Activated CD4-positive, alpha-beta T cell treated with anti-CD3 and anti-CD28 coated beads, Interleukin-2, amount 50 U/mL, for 24 hours (primary cell): ENCODE data around the gene DDC.
"Not testable (repeated sequence)": the region's sequence is repeated elsewhere in the genome, so short reads cannot be mapped to it uniquely, and the experiment has no call there.

Source experiments
- DNase-seq, 2 donors: peaks; one replicate each; pipeline ENCODE4 v3.0.0-alpha.2; 2020; ENCODE audit warnings: low read depth in 1 of 2, low spot score in 1 of 2

Gene DDC

DNA sequence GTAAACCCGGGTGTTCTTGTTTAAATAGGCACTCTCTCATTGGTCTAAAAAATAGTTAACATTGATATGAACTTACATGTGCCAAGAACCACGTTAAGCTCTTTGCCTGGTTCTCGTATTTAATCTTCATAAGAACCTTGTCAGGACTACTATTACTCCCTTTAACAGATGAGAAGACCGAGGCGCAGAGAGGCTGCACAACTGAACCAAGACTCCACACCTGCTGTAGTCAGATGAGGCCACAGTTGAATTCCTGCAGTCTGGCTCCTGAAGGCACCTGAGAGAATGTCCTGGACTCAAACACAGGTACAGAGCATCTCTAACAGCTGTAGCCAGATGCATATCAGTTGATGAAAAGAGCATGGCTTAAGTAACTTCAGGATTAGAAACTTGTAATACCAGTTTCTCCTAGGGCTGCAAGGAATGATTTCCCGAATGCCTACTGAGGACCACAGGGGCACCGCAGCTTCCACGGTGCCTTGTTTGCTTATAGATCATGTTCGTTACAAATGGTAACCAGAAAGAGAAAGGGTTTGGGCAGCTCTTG lies 9.5 kb downstream of the DDC start:
- DNase-seq, result no peak

GRCh38 chr7:50554431-50555322 lies 10.5 kb downstream of the DDC start:
- DNase-seq, result no peak

- no peak for DNase-seq
Observed at GRCh38 chr7:50553973-50554372, 11.2 kb downstream of the DDC start.

DNA sequence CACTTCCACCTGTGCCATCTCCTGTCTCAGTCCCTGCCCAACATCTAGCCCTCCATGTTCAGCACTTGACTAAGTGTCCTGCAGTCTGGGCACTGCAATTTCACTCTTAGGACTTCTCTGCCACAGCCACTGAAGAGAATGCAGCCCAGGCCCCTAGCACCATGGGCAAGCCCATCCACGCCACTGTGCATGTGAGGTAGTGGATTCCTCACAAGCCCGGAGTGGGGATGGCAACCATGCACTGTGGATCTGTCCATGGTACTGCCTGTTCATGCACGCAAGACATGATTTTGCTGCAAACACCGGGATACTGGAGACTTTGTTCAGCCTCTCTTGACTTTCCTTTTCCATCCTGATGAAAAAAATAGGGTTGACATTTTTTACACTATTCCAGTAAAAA lies 12.3 kb downstream of the DDC start:
- no peak for DNase-seq

GRCh38 chr7:50552139-50552538 lies 13.1 kb downstream of the DDC start:
- DNase-seq, result no peak

DNA sequence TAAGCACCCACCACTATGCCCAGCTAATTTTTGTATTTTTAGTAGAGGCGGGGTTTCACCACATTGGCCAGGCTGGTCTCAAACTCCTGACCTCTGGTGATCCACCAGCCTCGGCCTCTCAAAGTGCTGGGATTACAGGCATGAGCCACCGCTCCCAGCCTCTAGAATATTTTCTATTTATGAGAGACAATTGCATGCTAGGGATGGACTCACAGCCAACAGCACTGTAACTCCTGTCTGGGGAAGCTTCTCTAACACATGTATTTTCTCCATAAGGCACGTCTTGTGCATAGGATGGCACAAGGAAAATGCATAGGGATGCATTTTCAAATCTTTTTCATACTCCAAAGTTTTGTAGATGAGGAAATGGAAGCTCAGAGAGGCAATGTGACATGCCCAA lies 19.6 kb downstream of the DDC start:
- not testable (repeated sequence) for DNase-seq

GRCh38 chr7:50544992-50545391 lies 20.2 kb downstream of the DDC start:
- DNase-seq, result no peak

DNA sequence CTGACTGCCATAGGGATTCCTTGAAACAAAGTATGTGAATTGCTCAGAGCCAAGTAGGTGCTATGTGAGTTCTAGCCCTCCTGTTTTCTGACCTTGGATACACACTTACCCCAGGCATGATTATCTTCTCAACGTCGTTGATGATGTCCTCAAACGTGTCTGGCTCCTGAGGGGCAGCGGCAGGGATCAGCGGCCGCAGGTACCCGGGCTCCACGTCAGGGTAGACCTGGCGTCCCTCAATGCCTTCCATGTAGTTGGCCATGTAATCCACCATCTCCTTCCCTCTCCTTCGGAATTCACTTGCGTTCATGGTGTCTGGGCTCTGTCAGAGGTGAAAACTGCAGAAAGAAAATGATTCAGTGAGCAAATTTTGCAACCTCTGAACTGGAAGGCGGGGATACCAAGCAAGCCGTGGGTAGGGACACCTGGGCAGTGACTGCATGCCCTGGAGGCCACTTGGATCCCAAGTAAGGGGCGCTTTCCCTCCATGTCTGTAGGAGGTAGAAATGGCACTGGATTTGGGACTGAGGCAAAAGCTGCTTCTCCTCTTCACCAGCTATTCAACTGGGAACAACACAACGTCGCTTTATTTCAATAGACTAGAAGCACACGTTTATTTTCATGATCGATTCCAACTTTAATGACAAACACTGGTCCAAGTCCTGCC lies 21.3 kb downstream of the DDC start:
- DNase-seq, result no peak

DNA sequence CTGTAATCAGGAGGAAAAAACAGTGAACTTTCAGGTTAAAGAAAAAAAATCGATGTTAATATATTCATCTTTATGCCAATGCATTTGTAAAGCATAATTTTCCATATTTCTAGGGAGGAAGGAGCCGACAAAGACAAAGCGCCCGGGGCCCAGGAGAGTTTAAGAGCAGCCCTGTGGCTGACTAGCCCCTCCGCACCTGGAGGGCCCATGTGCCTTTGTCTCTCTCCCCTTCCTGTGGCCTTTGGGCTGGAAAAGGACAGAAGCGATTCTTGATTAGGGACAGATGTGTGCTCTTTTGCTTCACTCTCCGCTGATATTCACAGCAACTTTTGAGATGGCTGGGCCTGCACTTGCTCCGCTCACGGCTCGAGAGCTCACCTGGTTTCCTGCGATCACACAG lies 23.1 kb downstream of the DDC start:
- no peak for DNase-seq

DNA sequence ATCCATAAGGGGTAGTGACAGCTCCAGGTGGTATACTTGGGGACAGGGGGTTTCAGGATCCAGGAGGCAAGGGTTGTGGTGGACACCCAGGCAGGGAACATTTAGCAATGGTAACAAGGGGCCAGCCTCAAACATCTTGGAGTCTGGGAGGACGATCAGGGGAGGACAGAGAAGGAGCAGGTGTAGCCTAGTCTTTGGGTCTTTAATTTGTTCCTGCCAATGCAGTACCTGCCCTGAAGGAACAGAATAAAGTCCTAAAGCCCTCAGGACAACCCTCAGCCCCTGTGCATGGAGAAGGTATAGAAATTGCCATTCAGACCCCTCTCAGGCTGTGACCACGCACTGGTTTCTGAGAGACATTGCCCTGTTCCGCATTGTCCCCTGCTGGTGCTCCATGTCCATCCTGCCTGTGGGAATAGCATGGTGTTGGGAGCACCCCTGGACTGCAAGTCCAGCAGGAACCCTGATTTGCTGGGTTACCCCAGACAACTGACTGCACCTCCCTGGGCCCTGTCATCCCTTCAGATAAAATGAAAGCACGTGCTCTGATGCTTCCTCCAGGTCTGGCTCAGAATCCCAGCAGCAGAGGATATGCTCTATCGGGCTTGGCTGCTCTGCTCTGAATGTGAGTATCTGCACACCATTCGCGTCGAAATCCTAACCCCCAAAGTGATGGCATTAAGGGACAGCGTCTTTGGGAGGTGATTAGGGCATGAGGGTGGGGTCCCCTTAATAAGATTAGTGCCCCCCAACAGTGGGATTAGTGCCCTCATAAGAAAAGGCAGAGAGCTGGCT lies 24.2 kb downstream of the DDC start:
- no peak for DNase-seq

- DNase-seq, result no peak
Observed at GRCh38 chr7:50539725-50540124, 25.5 kb downstream of the DDC start.

- no peak for DNase-seq
Observed at GRCh38 chr7:50538478-50538877, 26.7 kb downstream of the DDC start.

- no peak for DNase-seq
Observed at GRCh38 chr7:50537417-50537816, 27.8 kb downstream of the DDC start.

GRCh38 chr7:50535291-50535711 lies 29.9 kb downstream of the DDC start:
- not testable (repeated sequence) for DNase-seq

DNA sequence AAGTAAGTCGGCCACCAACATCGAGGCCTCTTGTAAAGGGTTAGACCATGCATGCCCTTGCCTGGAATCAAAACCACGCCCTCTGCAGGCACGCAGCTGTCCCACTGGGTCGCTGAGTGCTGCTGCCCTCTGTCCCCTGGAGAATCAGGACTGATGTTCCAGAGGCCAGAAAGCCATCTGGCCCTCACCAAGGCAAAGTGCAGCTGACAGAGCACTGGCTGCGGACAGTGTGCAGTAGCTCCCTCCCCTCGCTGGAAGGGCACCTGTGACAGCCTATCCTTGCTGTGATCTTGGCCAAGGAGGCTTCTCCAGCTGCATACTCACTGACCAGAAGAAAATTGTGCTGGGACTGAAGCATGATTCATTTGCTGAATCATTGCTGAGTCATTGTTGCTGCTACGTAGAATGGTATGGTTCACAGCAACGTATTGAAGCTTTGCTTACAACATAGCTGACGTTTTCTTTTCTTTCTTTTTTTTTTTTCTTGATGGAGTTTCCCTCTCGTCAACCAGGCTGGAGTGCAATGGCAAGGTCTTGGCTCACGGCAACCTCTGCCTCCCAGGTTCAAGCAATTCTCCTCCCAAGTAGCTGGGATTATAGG lies 30.4 kb downstream of the DDC start:
- no peak for DNase-seq

DNA sequence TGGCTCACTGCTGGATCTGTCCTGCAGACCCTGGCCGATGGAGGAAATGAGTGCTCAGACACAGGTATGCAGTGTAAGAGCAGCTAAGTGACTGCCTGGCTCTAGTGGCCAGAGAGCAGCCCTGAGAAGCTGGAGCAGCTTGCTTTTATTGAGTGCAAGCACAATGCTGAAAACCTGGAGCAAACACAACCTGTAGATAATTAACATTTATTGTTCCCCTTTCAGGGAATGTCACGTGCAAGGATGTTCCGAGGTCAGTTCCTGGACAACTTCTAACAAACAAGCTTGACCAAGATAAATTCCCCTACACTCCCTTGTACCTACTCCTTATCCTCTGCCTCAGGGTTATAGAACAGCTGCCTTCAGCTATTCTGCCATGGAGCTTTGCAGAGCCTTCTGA lies 31.3 kb downstream of the DDC start:
- no peak for DNase-seq

GRCh38 chr7:50531928-50532327 lies 33.3 kb downstream of the DDC start:
- no peak for DNase-seq

DNA sequence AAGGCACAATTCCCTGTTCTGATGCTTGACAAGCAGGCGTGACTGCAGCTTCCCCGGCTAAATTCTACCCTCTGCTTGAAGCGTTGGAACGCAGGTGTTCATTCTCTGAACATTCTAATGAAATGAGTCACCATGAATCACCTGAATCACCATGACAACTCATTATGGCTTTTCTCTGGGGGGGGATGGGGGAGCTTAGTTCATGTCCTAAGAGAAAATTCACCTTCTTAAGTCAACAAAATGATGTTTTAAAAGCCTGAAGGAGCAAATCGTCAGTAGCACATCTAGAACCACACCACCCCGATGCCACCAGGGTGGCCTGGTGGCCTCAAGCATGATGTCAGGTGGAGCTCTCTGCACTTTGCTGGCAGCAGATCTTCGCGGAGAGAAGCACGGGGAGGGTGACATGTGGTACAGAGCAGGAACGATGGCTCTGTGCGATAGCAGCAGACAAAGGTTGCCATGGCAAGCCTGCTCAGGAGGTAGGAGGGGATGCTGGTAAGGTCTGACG lies 33.7 kb downstream of the DDC start:
- DNase-seq, result peak in 1 of 2 donors; percentile 17

- no peak for DNase-seq
Observed at GRCh38 chr7:50530766-50531165, 34.4 kb downstream of the DDC start.

GRCh38 chr7:50529093-50529862 lies 35.9 kb downstream of the DDC start:
- DNase-seq, result no peak
